Endothelial cell (in vitro differentiated cells): ENCODE results near the gene SOX6. TPM values are rescaled to one million over a fixed set of nuclear protein-coding genes. Genes with fewer than 3 reads are reported as not detected.
A peak's percentile ranks its signal among the peaks of the same experiment; 100 is the strongest.

ENCODE experiments used
- DNase-seq: peaks from one replicate; pipeline ENCODE4 v3.0.0; 2021; ENCODE audit warnings: low spot score
- H3K27ac Mint-ChIP-seq: one replicate; pipeline ENCODE4 v1.8.0; 2021; ENCODE audit warnings: mixed read lengths, inconsistent platforms; ENCODE audit not compliant: unreplicated experiment
- H3K27me3 Mint-ChIP-seq: one replicate; pipeline ENCODE4 v1.8.0; 2021; ENCODE audit warnings: mild to moderate bottlenecking, moderate library complexity, mixed read lengths, inconsistent platforms; ENCODE audit not compliant: unreplicated experiment
- H3K36me3 Mint-ChIP-seq: one replicate; pipeline ENCODE4 v1.8.0; 2021; ENCODE audit warnings: mild to moderate bottlenecking, low read depth, mixed read lengths, inconsistent platforms; ENCODE audit not compliant: unreplicated experiment
- H3K4me1 Mint-ChIP-seq: one replicate; pipeline ENCODE4 v1.8.0; 2021; ENCODE audit warnings: mild to moderate bottlenecking, mixed read lengths, inconsistent platforms; ENCODE audit not compliant: unreplicated experiment
- H3K4me3 Mint-ChIP-seq: one replicate; pipeline ENCODE4 v1.8.0; 2021; ENCODE audit warnings: mild to moderate bottlenecking, mixed read lengths, inconsistent platforms; ENCODE audit not compliant: unreplicated experiment
- H3K9me3 Mint-ChIP-seq: one replicate; pipeline ENCODE4 v1.8.0; 2021; ENCODE audit warnings: mixed read lengths, inconsistent platforms; ENCODE audit not compliant: unreplicated experiment
- total RNA-seq: library from RNA; stranded (reverse); fragmentation: NEBNext Ultra II Directional; extraction: Animal tissue kit (Norgen Biotek cat#: 25700); gene quantifications from one replicate; pipeline ENCODE4 v1.2.1, GENCODE V29; 2021; ENCODE audit not compliant: unreplicated experiment
- TF ChIP-seq, protein P1 (sequence below): fragments of 200-600 bp; sonication (generic); IDR thresholded peaks from one replicate; pipeline ENCODE4 v1.5.0; 2021; ENCODE audit warnings: antibody characterized with exemption; ENCODE audit not compliant: unreplicated experiment

SOX6 gene
- total RNA-seq, 1 donor from 2014 or later, result 21.0 TPM

- H3K4me3 Mint-ChIP-seq, result no peak overlapping the region
- peaks cover 5% of the 10 kb centered on the region for H3K27me3 Mint-ChIP-seq
- H3K4me1 Mint-ChIP-seq, result no peaks in the 10 kb centered on the region
- TF ChIP-seq, protein P1, sequence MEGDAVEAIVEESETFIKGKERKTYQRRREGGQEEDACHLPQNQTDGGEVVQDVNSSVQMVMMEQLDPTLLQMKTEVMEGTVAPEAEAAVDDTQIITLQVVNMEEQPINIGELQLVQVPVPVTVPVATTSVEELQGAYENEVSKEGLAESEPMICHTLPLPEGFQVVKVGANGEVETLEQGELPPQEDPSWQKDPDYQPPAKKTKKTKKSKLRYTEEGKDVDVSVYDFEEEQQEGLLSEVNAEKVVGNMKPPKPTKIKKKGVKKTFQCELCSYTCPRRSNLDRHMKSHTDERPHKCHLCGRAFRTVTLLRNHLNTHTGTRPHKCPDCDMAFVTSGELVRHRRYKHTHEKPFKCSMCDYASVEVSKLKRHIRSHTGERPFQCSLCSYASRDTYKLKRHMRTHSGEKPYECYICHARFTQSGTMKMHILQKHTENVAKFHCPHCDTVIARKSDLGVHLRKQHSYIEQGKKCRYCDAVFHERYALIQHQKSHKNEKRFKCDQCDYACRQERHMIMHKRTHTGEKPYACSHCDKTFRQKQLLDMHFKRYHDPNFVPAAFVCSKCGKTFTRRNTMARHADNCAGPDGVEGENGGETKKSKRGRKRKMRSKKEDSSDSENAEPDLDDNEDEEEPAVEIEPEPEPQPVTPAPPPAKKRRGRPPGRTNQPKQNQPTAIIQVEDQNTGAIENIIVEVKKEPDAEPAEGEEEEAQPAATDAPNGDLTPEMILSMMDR, result no peak
- H3K36me3 Mint-ChIP-seq, result no peaks in the 10 kb centered on the region
- no peak overlapping the region for H3K27ac Mint-ChIP-seq
- DNase-seq, result no peak
- no peaks in the 10 kb centered on the region for H3K9me3 Mint-ChIP-seq
Measured at GRCh38 chr11:15944460-15944859, 411.9 kb downstream of the SOX6 start.

- no peak for DNase-seq
- Mint-ChIP-seq H3K9me3 (no peaks in the 10 kb centered on the region), H3K27me3 (peaks cover 6% of the 10 kb centered on the region), H3K4me1 (no peaks in the 10 kb centered on the region), H3K4me3 (no peak overlapping the region), H3K36me3 (no peaks in the 10 kb centered on the region), H3K27ac (no peak overlapping the region)
- TF ChIP-seq, protein P1, result no peak
Measured at GRCh38 chr11:15943418-15944197, 412.7 kb downstream of the SOX6 start.

- Mint-ChIP-seq H3K27ac (no peak overlapping the region), H3K9me3 (no peaks in the 10 kb centered on the region), H3K27me3 (peaks cover 6% of the 10 kb centered on the region), H3K4me1 (no peaks in the 10 kb centered on the region), H3K36me3 (no peaks in the 10 kb centered on the region), H3K4me3 (no peak overlapping the region)
- DNase-seq, result no peak
- TF ChIP-seq, protein P1, result no peak
Measured at GRCh38 chr11:15942936-15943335, 413.4 kb downstream of the SOX6 start.

DNA sequence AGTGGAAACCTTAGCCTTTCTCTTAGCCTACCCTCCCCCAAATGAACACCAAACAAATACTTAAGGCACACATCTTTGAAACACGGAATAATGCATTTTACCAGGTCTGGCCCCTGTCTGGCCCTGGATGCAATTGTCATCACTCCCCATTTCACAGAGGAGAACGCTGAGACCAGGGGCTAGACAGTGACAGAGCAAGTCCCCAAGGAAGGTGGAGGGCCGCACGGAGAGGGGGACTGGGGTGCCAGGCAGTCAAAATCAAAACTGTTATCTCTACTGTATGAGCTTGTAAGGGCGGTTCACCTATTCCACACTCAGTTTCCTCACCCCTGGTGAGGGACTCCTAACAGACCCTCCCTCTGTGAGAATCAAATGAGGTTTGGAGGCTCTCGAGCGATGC is 414.2 kb downstream of the SOX6 start:
- H3K36me3 Mint-ChIP-seq, result no peaks in the 10 kb centered on the region
- TF ChIP-seq, protein P1, result no peak

DNA sequence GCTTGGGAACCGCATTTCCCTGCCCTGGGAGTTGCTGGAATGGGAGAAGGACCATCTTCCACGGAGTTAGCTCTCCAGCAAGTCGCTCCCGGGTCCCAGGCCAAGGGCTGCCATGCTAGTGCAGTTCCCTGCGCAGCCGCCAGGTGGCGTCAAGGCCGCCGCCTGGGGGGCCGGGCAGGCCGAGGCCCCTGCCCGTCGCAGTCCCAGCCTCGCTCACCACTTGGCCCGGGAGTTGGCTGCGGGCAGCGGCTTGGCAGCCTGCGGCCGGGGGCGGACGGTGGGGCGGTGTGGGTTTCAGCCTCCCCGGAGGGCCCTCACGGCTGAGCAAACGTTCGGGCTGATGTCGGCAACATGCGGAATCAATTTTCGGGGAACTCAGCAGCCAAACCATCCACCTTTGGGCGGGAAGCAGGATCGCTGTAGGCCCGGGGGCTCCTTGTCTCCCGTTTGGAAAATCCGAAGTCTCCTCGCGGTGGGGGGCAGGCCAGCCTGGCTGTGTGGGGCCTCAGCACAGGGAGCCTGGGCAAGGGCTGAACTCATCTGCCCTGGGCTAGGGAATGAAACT is 415.1 kb downstream of the SOX6 start:
- H3K27me3 Mint-ChIP-seq, result peaks cover 6% of the 10 kb centered on the region
- H3K9me3 Mint-ChIP-seq, result no peaks in the 10 kb centered on the region
- H3K4me1 Mint-ChIP-seq, result no peaks in the 10 kb centered on the region
- DNase-seq, result peak; percentile 72
- H3K4me3 Mint-ChIP-seq, result no peak overlapping the region
- no peaks in the 10 kb centered on the region for H3K36me3 Mint-ChIP-seq
- TF ChIP-seq, protein P1, result peak; percentile 100
- H3K27ac Mint-ChIP-seq, result no peak overlapping the region

More for the DNA sequence above, 414.2 kb downstream of the SOX6 start:
- Mint-ChIP-seq H3K27ac (no peak overlapping the region), H3K4me1 (no peaks in the 10 kb centered on the region), H3K9me3 (no peaks in the 10 kb centered on the region), H3K4me3 (no peak overlapping the region), H3K27me3 (peaks cover 6% of the 10 kb centered on the region)
- DNase-seq, result no peak
